A549 (cell line): ENCODE data around the gene KRT8.

Source experiments
- CEBPB ChIP-seq, 2 experiments: fragments of >200 bp in 1 of 2; sonication (Bioruptor Twin) in 1 of 2; formaldehyde crosslinking in 1 of 2; IDR thresholded peaks; 2 replicates each; pipeline ENCODE4 v1.6.1; 2012 to 2016
- CHD2 ChIP-seq: fragments of 150-350 bp; IDR thresholded peaks from 2 replicates; pipeline ENCODE4 v1.6.1; 2014; ENCODE audit warnings: low read length; ENCODE audit not compliant: partially characterized antibody
- FOSL2 ChIP-seq, 2 experiments: fragments of 450-650 bp in 1 of 2; fragments of >200 bp in 1 of 2; sonication (Bioruptor Twin) in 1 of 2; formaldehyde crosslinking; IDR thresholded peaks; 2 replicates each; pipeline versions ENCODE4 v1.5.0 to v1.6.1; 2016 to 2020; ENCODE audit warnings: mild to moderate bottlenecking in 1 of 2, moderate library complexity in 1 of 2
- MAFK ChIP-seq: fragments of 450-650 bp; IDR thresholded peaks from 2 replicates; pipeline ENCODE4 v1.6.1; 2014; ENCODE audit not compliant: partially characterized antibody
- POLR2A ChIP-seq: IDR thresholded peaks from 2 replicates; pipeline ENCODE4 v1.6.1; 2012; ENCODE audit warnings: mild to moderate bottlenecking, low read length
- RAD21 ChIP-seq, 2 experiments: fragments of >200 bp in 1 of 2; sonication (Bioruptor Twin) in 1 of 2; formaldehyde crosslinking in 1 of 2; IDR thresholded peaks in 1 of 2; conservative IDR thresholded peaks in 1 of 2; 2 replicates in 1 of 2; 3 replicates in 1 of 2; pipeline ENCODE4 v1.6.1; 2012 to 2018; ENCODE audit warnings: inconsistent platforms in 1 of 2
- TF ChIP-seq, protein P1 (sequence below): fragments of >200 bp; sonication (Bioruptor Twin); formaldehyde crosslinking; IDR thresholded peaks from 3 replicates; pipeline ENCODE4 v1.5.1; 2016
- TF ChIP-seq, protein P2 (sequence below): fragments of 450-650 bp; IDR thresholded peaks from 2 replicates; pipeline ENCODE4 v1.6.1; 2014; ENCODE audit warnings: antibody characterized with exemption

DNA sequence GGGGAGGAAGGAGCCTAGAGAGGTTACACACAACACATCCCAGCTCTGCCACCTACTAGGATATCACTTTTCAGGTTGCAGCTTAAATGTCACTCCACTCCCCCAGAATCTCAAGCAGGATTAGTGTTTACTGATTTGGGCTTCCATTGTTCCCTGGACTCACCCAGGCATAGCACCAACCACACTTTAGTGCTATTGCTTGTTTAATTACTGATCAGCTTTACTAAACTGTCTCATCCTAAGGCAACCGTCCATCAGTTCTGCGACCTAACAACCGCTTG, 38.0 kb upstream of the KRT8 start:
- TF ChIP-seq, protein P1, sequence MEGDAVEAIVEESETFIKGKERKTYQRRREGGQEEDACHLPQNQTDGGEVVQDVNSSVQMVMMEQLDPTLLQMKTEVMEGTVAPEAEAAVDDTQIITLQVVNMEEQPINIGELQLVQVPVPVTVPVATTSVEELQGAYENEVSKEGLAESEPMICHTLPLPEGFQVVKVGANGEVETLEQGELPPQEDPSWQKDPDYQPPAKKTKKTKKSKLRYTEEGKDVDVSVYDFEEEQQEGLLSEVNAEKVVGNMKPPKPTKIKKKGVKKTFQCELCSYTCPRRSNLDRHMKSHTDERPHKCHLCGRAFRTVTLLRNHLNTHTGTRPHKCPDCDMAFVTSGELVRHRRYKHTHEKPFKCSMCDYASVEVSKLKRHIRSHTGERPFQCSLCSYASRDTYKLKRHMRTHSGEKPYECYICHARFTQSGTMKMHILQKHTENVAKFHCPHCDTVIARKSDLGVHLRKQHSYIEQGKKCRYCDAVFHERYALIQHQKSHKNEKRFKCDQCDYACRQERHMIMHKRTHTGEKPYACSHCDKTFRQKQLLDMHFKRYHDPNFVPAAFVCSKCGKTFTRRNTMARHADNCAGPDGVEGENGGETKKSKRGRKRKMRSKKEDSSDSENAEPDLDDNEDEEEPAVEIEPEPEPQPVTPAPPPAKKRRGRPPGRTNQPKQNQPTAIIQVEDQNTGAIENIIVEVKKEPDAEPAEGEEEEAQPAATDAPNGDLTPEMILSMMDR = no peak
- TF ChIP-seq POLR2A = no peak
- TF ChIP-seq MAFK = no peak
- TF ChIP-seq, protein P2, sequence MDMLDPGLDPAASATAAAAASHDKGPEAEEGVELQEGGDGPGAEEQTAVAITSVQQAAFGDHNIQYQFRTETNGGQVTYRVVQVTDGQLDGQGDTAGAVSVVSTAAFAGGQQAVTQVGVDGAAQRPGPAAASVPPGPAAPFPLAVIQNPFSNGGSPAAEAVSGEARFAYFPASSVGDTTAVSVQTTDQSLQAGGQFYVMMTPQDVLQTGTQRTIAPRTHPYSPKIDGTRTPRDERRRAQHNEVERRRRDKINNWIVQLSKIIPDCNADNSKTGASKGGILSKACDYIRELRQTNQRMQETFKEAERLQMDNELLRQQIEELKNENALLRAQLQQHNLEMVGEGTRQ = no peak
- TF ChIP-seq CHD2 = no peak
- TF ChIP-seq FOSL2 (IDR thresholded peaks at IDR 0.05) = no peak
- TF ChIP-seq FOSL2 (CRISPR knock-in tag; IDR thresholded peaks at IDR 0.05) = no peak
- TF ChIP-seq RAD21 (conservative IDR thresholded peaks at IDR 0.05 in 1 of 2, IDR thresholded peaks at IDR 0.05 in 1 of 2) = no peak
- TF ChIP-seq CEBPB (IDR thresholded peaks at IDR 0.05) = no peak
